Ovary (tissue), 9 donors: Measurements from ENCODE around the gene WNT7A. TPM values are rescaled to one million over a fixed set of nuclear protein-coding genes. Genes with fewer than 3 reads are reported as not detected.

Source experiments
- DNase-seq, 5 donors: peaks; one replicate each; pipeline ENCODE4 v3.0.0-alpha.2; 2019 to 2020
- H3K27ac ChIP-seq, 2 donors: fragments of 200-600 bp; one replicate each; pipeline versions ENCODE4 v1.5.1 to v1.8.0; 2019 to 2022
- H3K27me3 ChIP-seq: fragments of 200-600 bp; one replicate; pipeline ENCODE4 v1.8.0; 2022
- H3K36me3 ChIP-seq: fragments of 200-600 bp; sonication (generic); one replicate; pipeline ENCODE4 v1.5.1; 2019
- H3K4me1 ChIP-seq: one replicate; pipeline ENCODE4 v1.8.1; 2013; ENCODE audit warnings: mild to moderate bottlenecking, moderate library complexity; ENCODE audit not compliant: insufficient read depth
- H3K4me3 ChIP-seq: fragments of 200-600 bp; sonication (generic); one replicate; pipeline ENCODE4 v1.5.1; 2017
- H3K9me3 ChIP-seq, 2 donors: fragments of 200-600 bp in 1 of 2; sonication (generic) in 1 of 2; one replicate each; pipeline versions ENCODE4 v1.5.1 to v1.8.1; 2013 to 2019; ENCODE audit warnings: mild to moderate bottlenecking in 1 of 2, moderate library complexity in 1 of 2
- EP300 ChIP-seq: sonication (generic); formaldehyde crosslinking; IDR thresholded peaks from one replicate; pipeline ENCODE4 v1.6.1; 2017; ENCODE audit warnings: antibody characterized with exemption
- POLR2A ChIP-seq: fragments of 450-650 bp; IDR thresholded peaks from one replicate; pipeline ENCODE4 v1.6.1; 2017; ENCODE audit warnings: antibody characterized with exemption, mild to moderate bottlenecking, moderate library complexity
- WGBS, 3 donors: extraction: QIAGEN DNeasy Blood & Tissue Kit in 1 of 3; methylation state at CpG; one replicate each; pipeline versions ENCODE4 v1.1.5 to v1.1.7; 2013 to 2017; 5-methylcytosine and 5-hydroxymethylcytosine counted together
- intact Hi-C, 4 donors: fragments of 100-400 bp; cut with DNase I; formaldehyde crosslinking; loops; one replicate each; pipeline versions ENCODE4 v1.11.0 to v1.15.1; 2022 to 2023
- polyA plus RNA-seq, 2 donors: library from polyadenylated mRNA; stranded (reverse); fragments of 200-250 nt in 1 of 2; fragments of 350-450 nt in 1 of 2; fragmentation: Illumina TruSeq in 1 of 2; extraction: RNeasy Lipid Tissue Mini Kit (QIAGEN cat#74804) in 1 of 2; gene quantifications; one replicate each; pipeline ENCODE4 v1.2.3, GENCODE V29; 2013 to 2014
- total RNA-seq, 7 donors: library from RNA; depleted of rRNA in 2 of 7; stranded (reverse); fragments of >200 nt in 2 of 7; fragmentation: NEBNext Ultra II Directional in 3 of 7; extraction: Animal tissue kit (Norgen Biotek cat#: 25700) in 3 of 7; gene quantifications; one replicate each; pipeline versions ENCODE4 v1.1.0 to v1.2.4, GENCODE V29; 2016 to 2023
- TF ChIP-seq, protein P1 (sequence below), 3 donors: fragments of 450-650 bp in 2 of 3; fragments of 200-600 bp in 1 of 3; IDR thresholded peaks; one replicate each; pipeline versions ENCODE4 v1.5.1 to v1.8.0; 2016 to 2022; ENCODE audit warnings: antibody characterized with exemption in 3 of 3, mild to moderate bottlenecking in 1 of 3
- donor health status: DM: no; HTN: no; CAD: no; lungs with moderate emphysema.
- donor health status: DM: no; HTN: no; CAD: no.
- donor health status: Bipolar disorder and iron deficiency.
- donor health status: DM: yes; HTN: yes; CAD: no.
- donor health status: DM: no; HTN: no; CAD: no.
- donor health status: DM: yes; HTN: yes; CAD: no.

WNT7A gene
- total and polyA plus RNA-seq, 9 donors: 0.22 to 0.83 (median 0.34) TPM; not detected in 6

DNA sequence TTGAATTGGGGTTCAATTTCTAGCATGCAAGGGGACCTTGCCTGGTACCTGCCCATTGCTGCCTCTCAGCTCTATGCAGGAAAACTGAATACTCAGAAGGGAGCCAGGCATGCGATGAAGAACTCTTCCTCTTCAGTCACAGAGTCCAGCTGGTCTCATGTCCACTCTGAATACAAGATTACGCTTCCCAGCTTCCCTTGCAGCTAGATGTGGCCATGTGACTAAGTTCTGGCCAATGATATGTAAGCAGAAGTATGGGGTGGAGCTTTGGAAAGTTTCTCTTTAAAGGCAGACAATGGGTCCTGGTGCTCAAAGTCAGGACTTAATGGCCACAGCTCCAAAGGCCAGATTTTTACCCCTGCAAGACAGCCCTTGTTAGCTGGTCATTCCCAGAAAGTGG, 9.0 kb downstream of the WNT7A start:
- Histone ChIP-seq H3K9me3 (no peaks in the 10 kb centered on the region), H3K4me1 (no peaks in the 10 kb centered on the region), H3K27me3 (no peaks in the 10 kb centered on the region), H3K27ac (no peak overlapping the region), H3K36me3 (no peaks in the 10 kb centered on the region), H3K4me3 (no peak overlapping the region)
- no peak for DNase-seq
- WGBS, 3 donors: 89 to 100% (median 91%) methylated on average over 2 of the region's 2 CpGs
- TF ChIP-seq POLR2A (no peak), EP300 (no peak)
- TF ChIP-seq, protein P1, sequence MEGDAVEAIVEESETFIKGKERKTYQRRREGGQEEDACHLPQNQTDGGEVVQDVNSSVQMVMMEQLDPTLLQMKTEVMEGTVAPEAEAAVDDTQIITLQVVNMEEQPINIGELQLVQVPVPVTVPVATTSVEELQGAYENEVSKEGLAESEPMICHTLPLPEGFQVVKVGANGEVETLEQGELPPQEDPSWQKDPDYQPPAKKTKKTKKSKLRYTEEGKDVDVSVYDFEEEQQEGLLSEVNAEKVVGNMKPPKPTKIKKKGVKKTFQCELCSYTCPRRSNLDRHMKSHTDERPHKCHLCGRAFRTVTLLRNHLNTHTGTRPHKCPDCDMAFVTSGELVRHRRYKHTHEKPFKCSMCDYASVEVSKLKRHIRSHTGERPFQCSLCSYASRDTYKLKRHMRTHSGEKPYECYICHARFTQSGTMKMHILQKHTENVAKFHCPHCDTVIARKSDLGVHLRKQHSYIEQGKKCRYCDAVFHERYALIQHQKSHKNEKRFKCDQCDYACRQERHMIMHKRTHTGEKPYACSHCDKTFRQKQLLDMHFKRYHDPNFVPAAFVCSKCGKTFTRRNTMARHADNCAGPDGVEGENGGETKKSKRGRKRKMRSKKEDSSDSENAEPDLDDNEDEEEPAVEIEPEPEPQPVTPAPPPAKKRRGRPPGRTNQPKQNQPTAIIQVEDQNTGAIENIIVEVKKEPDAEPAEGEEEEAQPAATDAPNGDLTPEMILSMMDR (IDR thresholded peaks at IDR 0.05): no peak
- intact Hi-C loops: no loop called here

DNA sequence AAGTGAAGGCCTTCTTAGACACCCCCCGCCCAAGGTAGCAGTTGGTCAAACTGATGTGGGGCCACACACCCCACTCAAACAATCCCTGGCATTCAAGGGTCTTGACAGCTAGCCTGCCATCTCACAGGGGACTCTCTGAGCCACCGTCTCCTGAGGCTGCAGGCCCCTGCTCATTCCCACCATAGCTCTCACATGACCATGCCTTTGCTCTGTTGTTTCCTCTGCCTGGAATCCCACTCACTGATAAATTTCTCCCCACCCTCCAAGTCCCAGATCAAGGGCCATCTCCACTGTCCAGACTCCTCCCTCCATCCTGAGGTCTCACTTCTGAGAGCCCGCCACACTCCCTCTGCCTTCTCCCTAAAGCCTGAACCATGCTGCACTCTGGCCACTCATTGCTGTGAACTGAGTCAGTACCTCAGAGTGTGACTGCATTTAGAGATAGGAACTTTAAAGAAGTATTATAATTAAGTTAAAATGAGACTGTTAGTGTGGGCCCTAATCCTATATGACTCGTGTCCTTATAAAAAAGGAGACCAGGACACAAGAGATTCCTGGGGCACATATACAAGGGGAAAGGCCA, 10.0 kb downstream of the WNT7A start:
- TF ChIP-seq EP300 (no peak), POLR2A (no peak)
- TF ChIP-seq, protein P1 (IDR thresholded peaks at IDR 0.05): no peak
- Histone ChIP-seq H3K4me3 (no peak overlapping the region), H3K27ac (no peak overlapping the region), H3K4me1 (no peaks in the 10 kb centered on the region), H3K9me3 (no peaks in the 10 kb centered on the region), H3K36me3 (no peaks in the 10 kb centered on the region), H3K27me3 (no peaks in the 10 kb centered on the region)
- intact Hi-C loops: no loop called here
- no peak for DNase-seq
- 56 to 78% (median 68%) methylated on average over 4 of the region's 4 CpGs for WGBS, 3 donors

DNA sequence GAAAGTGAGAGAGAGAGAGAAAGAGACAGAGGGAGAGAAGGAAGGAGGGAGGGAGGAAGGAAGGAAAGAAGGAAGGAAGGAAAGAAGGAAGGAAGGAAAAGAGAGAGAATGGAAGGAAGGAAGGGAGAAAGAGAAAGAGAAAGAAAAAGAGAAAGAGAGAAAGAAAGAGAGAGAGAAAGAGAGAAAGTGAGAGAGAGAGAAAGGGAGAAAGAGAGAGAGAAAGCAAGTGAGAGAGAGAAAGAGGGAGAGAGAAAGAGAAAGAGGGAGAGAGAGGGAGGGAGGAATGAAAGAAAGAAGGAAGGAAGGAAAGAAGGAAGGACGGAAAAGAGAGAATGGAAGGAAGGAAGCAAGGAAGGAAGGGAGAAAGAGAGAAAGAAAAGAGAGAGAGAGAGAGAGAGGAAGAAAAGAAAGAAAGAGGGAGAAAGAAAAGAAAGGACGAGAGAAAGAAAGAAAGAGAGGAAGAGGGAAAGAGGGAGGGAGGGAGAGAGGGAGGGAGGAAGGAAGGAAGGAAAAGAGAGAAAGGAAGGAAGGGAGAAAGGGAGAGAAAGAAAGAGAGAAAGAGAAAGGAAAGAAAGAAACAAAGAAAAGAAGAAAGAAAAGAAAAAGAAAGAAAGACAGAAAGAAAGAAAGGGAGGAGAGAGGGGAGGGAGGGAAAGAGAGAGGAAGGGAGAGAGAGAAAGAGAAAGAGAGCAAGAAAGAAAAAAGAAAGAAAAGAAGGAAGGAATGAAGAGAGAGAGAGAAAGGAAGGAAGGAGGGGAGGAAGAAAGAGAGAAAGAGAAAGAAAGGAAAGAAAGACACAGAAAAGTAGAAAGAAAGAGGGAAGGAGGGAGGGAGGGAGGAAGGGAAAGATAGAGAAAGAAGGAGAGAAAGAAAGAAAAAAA, 10.8 kb downstream of the WNT7A start:
- Histone ChIP-seq H3K36me3 (no peaks in the 10 kb centered on the region), H3K4me3 (no peak overlapping the region), H3K9me3 (no peaks in the 10 kb centered on the region), H3K27ac (no peak overlapping the region), H3K27me3 (no peaks in the 10 kb centered on the region), H3K4me1 (no peaks in the 10 kb centered on the region)
- intact Hi-C loops: no loop called here
- no peak for DNase-seq
- WGBS, 3 donors: 45 to 60% (median 56%) methylated on average over 2 of the region's 2 CpGs
- no peak for TF ChIP-seq POLR2A
- TF ChIP-seq, protein P1 (IDR thresholded peaks at IDR 0.05): no peak
- TF ChIP-seq EP300: no peak

DNA sequence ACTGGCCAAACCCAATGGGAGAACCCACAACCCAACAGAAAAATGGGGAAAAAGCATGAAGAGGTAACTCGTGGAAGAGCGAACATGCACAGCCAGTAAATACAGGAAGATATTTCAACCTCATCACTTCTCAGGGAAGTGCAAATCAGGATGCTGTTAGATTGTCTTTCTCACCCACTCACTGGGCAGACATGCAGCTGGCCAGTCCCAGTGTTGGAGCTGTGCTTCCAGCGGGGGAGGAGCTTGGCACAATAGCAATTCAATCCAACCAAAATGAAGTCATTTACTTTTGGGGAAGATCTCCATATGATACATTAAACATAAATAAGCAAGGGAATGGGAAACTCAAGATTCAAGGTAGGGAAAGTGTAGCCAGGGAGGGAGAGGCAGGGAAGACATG, 12.1 kb downstream of the WNT7A start:
- intact Hi-C loops: no loop called here
- no peaks in the 10 kb centered on the region for H3K36me3 ChIP-seq
- H3K27ac ChIP-seq: no peak overlapping the region
- no peaks in the 10 kb centered on the region for H3K27me3 ChIP-seq
- WGBS, 3 donors: 60 to 64% (median 62%) methylated on average over 3 of the region's 3 CpGs
- no peaks in the 10 kb centered on the region for H3K4me1 ChIP-seq
- no peak for DNase-seq
- H3K4me3 ChIP-seq: no peak overlapping the region
- TF ChIP-seq, protein P1 (IDR thresholded peaks at IDR 0.05): no peak
- TF ChIP-seq POLR2A (no peak), EP300 (no peak)
- no peaks in the 10 kb centered on the region for H3K9me3 ChIP-seq
